ENCODE data around the gene CLCN2. TPM values are rescaled to one million over a fixed set of nuclear protein-coding genes. Genes with fewer than 3 reads are reported as not detected.

The CLCN2 gene
- total RNA-seq, 1 donor from 2014 or later, result 17.8 TPM

- Mint-ChIP-seq H3K27ac (ENCODE audit: unreplicated experiment) (no peak overlapping the region), H3K4me3 (ENCODE audit: unreplicated experiment) (no peak overlapping the region), H3K36me3 (ENCODE audit: unreplicated experiment) (no peaks in the 10 kb centered on the region), H3K27me3 (ENCODE audit: unreplicated experiment) (no peaks in the 10 kb centered on the region), H3K9me3 (ENCODE audit: unreplicated experiment) (peaks cover 4% of the 10 kb centered on the region), H3K4me1 (ENCODE audit: low read depth, unreplicated experiment) (peaks cover 3% of the 10 kb centered on the region)
- no peak for TF ChIP-seq CTCF (IDR thresholded peaks at IDR 0.05; ENCODE audit: partially characterized antibody, unreplicated experiment)
- DNase-seq, result no peak
Observed at GRCh38 chr3:184311633-184312032, 49.8 kb downstream of the CLCN2 start.

DNA sequence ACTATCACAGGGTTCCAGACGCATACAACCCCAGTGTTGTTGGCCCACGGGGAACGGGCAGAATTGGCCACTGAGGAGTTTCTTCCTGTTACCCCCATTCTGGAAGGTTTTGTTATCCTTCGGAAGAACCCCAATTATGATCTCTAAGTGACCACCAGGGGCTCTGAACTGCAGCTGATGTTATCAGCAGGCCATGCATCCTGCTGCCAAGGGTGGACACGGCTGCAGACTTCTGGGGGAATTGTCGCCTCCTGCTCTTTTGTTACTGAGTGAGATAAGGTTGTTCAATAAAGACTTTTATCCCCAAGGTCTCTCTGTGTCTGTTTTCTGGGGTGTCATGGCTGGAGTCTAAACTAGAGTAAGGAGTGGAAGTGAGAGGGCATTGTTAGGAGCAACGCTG lies 52.7 kb downstream of the CLCN2 start:
- peaks cover 2% of the 10 kb centered on the region for H3K27me3 Mint-ChIP-seq (ENCODE audit: unreplicated experiment)
- H3K4me1 Mint-ChIP-seq (ENCODE audit: low read depth, unreplicated experiment), result no peaks in the 10 kb centered on the region
- DNase-seq, result no peak
- H3K27ac Mint-ChIP-seq (ENCODE audit: unreplicated experiment), result no peak overlapping the region
- H3K4me3 Mint-ChIP-seq (ENCODE audit: unreplicated experiment), result no peak overlapping the region
- H3K36me3 Mint-ChIP-seq (ENCODE audit: unreplicated experiment), result peaks cover 4% of the 10 kb centered on the region
- TF ChIP-seq CTCF (IDR thresholded peaks at IDR 0.05; ENCODE audit: partially characterized antibody, unreplicated experiment), result no peak
- H3K9me3 Mint-ChIP-seq (ENCODE audit: unreplicated experiment), result peaks cover 4% of the 10 kb centered on the region

- Mint-ChIP-seq H3K36me3 (ENCODE audit: unreplicated experiment) (peaks cover 4% of the 10 kb centered on the region), H3K27ac (ENCODE audit: unreplicated experiment) (no peak overlapping the region), H3K4me3 (ENCODE audit: unreplicated experiment) (no peak overlapping the region), H3K4me1 (ENCODE audit: low read depth, unreplicated experiment) (no peaks in the 10 kb centered on the region), H3K27me3 (ENCODE audit: unreplicated experiment) (peaks cover 2% of the 10 kb centered on the region), H3K9me3 (ENCODE audit: unreplicated experiment) (peaks cover 4% of the 10 kb centered on the region)
- no peak for DNase-seq
- TF ChIP-seq CTCF (IDR thresholded peaks at IDR 0.05; ENCODE audit: partially characterized antibody, unreplicated experiment), result no peak
Observed at GRCh38 chr3:184307915-184308314, 53.5 kb downstream of the CLCN2 start.

GRCh38 chr3:184306341-184306972 lies 54.9 kb downstream of the CLCN2 start:
- DNase-seq, result no peak
- Mint-ChIP-seq H3K36me3 (ENCODE audit: unreplicated experiment) (peaks cover 4% of the 10 kb centered on the region), H3K4me3 (ENCODE audit: unreplicated experiment) (no peak overlapping the region), H3K4me1 (ENCODE audit: low read depth, unreplicated experiment) (no peaks in the 10 kb centered on the region), H3K27ac (ENCODE audit: unreplicated experiment) (no peak overlapping the region), H3K27me3 (ENCODE audit: unreplicated experiment) (peaks cover 2% of the 10 kb centered on the region), H3K9me3 (ENCODE audit: unreplicated experiment) (peaks cover 4% of the 10 kb centered on the region)
- no peak for TF ChIP-seq CTCF (IDR thresholded peaks at IDR 0.05; ENCODE audit: partially characterized antibody, unreplicated experiment)

DNA sequence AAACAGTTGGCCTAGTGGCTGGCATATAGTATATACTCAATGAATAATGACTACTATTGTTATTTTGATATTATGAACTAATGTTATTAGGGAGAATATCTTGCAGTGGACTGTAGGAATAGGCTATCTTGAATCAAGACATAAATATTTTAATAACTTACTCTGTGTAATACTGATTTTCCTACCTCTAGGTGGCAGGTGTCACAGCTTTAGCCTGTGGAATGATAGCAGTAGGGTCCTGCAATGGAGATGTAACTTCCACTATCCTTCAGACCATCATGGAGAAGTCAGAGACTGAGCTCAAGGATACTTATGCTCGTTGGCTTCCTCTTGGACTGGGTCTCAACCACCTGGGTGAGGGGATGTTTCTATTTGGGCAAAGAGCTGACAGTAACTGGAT lies 55.8 kb downstream of the CLCN2 start:
- Mint-ChIP-seq H3K36me3 (ENCODE audit: unreplicated experiment) (peaks cover 4% of the 10 kb centered on the region), H3K27me3 (ENCODE audit: unreplicated experiment) (peaks cover 2% of the 10 kb centered on the region), H3K4me3 (ENCODE audit: unreplicated experiment) (no peak overlapping the region), H3K27ac (ENCODE audit: unreplicated experiment) (no peak overlapping the region), H3K9me3 (ENCODE audit: unreplicated experiment) (no peaks in the 10 kb centered on the region), H3K4me1 (ENCODE audit: low read depth, unreplicated experiment) (no peaks in the 10 kb centered on the region)
- no peak for DNase-seq
- TF ChIP-seq CTCF (IDR thresholded peaks at IDR 0.05; ENCODE audit: partially characterized antibody, unreplicated experiment), result no peak

Measured in glutamatergic neuron (in vitro differentiated cells).